Mesendoderm (in vitro differentiated cells): Measurements from ENCODE around the gene LRP2.

Experiments used
- DNase-seq: peaks from one replicate; pipeline ENCODE4 v3.0.0; 2013
- H2AK5ac ChIP-seq: 2 replicates; pipeline ENCODE4 v1.6.1; 2013; ENCODE audit warnings: low read length, inconsistent platforms
- H2BK120ac ChIP-seq: 2 replicates; pipeline ENCODE4 v1.6.1; 2013; ENCODE audit warnings: low read depth, mild to moderate bottlenecking, low read length, moderate library complexity, mixed read lengths
- H2BK15ac ChIP-seq: replicated peaks from 2 replicates; pipeline ENCODE4 v1.6.1; 2013; ENCODE audit warnings: low read depth, mild to moderate bottlenecking, moderate library complexity
- H2BK5ac ChIP-seq: 2 replicates; pipeline ENCODE4 v1.6.1; 2013; ENCODE audit warnings: low read length, inconsistent platforms
- H3K18ac ChIP-seq: 2 replicates; pipeline ENCODE4 v1.6.1; 2013; ENCODE audit warnings: mild to moderate bottlenecking, low read length, mixed read lengths
- H3K23ac ChIP-seq: one replicate; pipeline ENCODE4 v1.6.1; 2013; ENCODE audit warnings: low read length
- H3K27ac ChIP-seq: 2 replicates; pipeline ENCODE4 v1.5.1; 2013; ENCODE audit warnings: low read depth, mild to moderate bottlenecking, inconsistent platforms, low read length, moderate library complexity
- H3K27me3 ChIP-seq: 2 replicates; pipeline ENCODE4 v1.6.1; 2013; ENCODE audit warnings: low read length, control low read depth, mild to moderate bottlenecking, inconsistent platforms; ENCODE audit not compliant: insufficient read depth, poor library complexity
- H3K36me3 ChIP-seq: 2 replicates; pipeline ENCODE4 v1.6.1; 2013; ENCODE audit warnings: low read length, inconsistent platforms; ENCODE audit not compliant: control insufficient read depth, insufficient read depth
- H3K4ac ChIP-seq: one replicate; pipeline ENCODE4 v1.6.1; 2013; ENCODE audit warnings: low read depth, mild to moderate bottlenecking, low read length, moderate library complexity
- H3K4me1 ChIP-seq: 2 replicates; pipeline ENCODE4 v1.6.1; 2013; ENCODE audit warnings: low read depth, low read length, inconsistent platforms; ENCODE audit not compliant: control insufficient read depth
- H3K4me2 ChIP-seq: 2 replicates; pipeline ENCODE4 v1.6.1; 2013; ENCODE audit warnings: low read length
- H3K4me3 ChIP-seq: 2 replicates; pipeline ENCODE4 v1.5.1; 2013; ENCODE audit warnings: mild to moderate bottlenecking, low read length
- H3K56ac ChIP-seq: one replicate; pipeline ENCODE4 v1.6.1; 2013; ENCODE audit warnings: low read length
- H3K79me1 ChIP-seq: 2 replicates; pipeline ENCODE4 v1.6.1; 2013; ENCODE audit warnings: low read length, inconsistent platforms
- H3K79me2 ChIP-seq: 2 replicates; pipeline ENCODE4 v1.6.1; 2013; ENCODE audit warnings: mild to moderate bottlenecking, low read length; ENCODE audit not compliant: control insufficient read depth, insufficient read depth
- H3K9ac ChIP-seq: 2 replicates; pipeline ENCODE4 v1.6.1; 2013; ENCODE audit warnings: low read length, inconsistent platforms
- H4K5ac ChIP-seq: one replicate; pipeline ENCODE4 v1.6.1; 2013; ENCODE audit warnings: low read length
- H4K8ac ChIP-seq: one replicate; pipeline ENCODE4 v1.6.1; 2013; ENCODE audit warnings: low read depth, mild to moderate bottlenecking, control low read depth, low read length, moderate library complexity
- WGBS: extraction: QIAGEN DNeasy Blood & Tissue Kit; methylation state at CpG from one replicate; pipeline ENCODE4 v1.1.7; 2013; ENCODE audit warnings: low lambda C conversion rate, missing lambda C conversion rate; ENCODE audit not compliant: insufficient coverage; ENCODE audit errors: extremely low coverage; 5-methylcytosine and 5-hydroxymethylcytosine counted together

The LRP2 gene

DNA sequence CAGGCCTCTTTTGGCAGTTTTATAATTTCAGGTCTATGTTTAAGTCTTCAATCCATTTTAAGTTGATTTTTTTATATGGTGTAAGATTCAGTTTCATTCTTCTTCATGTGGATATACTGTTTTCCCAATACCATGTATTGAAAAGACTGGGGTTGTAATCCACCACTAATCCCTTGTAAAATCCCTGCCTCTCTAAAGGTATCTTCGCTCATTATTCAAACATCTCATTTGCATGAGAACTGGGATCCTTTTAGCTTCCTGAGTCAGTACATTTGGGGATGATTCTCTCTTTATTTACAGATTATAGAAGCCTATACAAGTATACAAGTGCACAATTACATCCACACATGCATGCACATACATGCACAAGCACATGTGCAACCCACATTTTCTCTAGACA, 267.7 kb downstream of the LRP2 start:
- Histone ChIP-seq H3K4ac (no peak overlapping the region), H4K8ac (no peak overlapping the region), H3K79me2 (no peaks in the 10 kb centered on the region), H3K9ac (no peak overlapping the region), H3K4me1 (no peaks in the 10 kb centered on the region), H3K79me1 (no peaks in the 10 kb centered on the region), H4K5ac (no peak overlapping the region), H3K23ac (no peak overlapping the region), H3K4me3 (no peak overlapping the region), H2BK120ac (no peak overlapping the region), H2AK5ac (no peak overlapping the region), H3K27me3 (no peaks in the 10 kb centered on the region), H3K36me3 (no peaks in the 10 kb centered on the region), H2BK15ac (no peak overlapping the region), H3K56ac (no peak overlapping the region), H3K27ac (no peak overlapping the region), H3K4me2 (no peak overlapping the region), H3K18ac (no peak overlapping the region), H2BK5ac (no peak overlapping the region)
- no peak for DNase-seq
- WGBS: no CpG with 5 or more reads among the region's 1 CpG

DNA sequence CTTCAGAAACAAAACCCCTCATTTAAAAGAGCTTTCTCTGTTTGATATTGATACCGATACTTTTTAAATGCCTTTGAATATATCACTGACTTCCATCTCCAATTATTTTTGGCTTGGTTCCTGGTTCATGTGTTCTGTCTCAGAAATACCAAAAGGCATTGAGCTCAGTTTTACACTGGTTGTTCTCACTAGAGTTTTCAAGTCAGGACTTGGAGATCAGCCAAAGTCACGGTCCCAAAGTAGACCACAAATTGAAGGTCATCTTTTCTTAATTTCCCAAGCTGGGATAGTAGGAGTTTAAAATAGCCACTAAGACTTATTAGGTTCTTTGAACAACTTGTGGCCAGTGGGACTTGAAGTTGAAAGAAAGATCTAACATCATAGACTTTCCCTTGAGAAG, 268.8 kb downstream of the LRP2 start:
- Histone ChIP-seq H3K4me3 (no peak overlapping the region), H3K4me1 (no peaks in the 10 kb centered on the region), H4K8ac (no peak overlapping the region), H3K56ac (no peak overlapping the region), H3K9ac (no peak overlapping the region), H2AK5ac (no peak overlapping the region), H3K27ac (no peak overlapping the region), H4K5ac (no peak overlapping the region), H3K36me3 (no peaks in the 10 kb centered on the region), H2BK120ac (no peak overlapping the region), H2BK5ac (no peak overlapping the region), H2BK15ac (no peak overlapping the region), H3K79me1 (no peaks in the 10 kb centered on the region), H3K79me2 (no peaks in the 10 kb centered on the region), H3K4me2 (no peak overlapping the region), H3K4ac (no peak overlapping the region), H3K23ac (no peak overlapping the region), H3K18ac (no peak overlapping the region), H3K27me3 (no peaks in the 10 kb centered on the region)
- WGBS: no CpG with 5 or more reads among the region's 2 CpGs
- no peak for DNase-seq

DNA sequence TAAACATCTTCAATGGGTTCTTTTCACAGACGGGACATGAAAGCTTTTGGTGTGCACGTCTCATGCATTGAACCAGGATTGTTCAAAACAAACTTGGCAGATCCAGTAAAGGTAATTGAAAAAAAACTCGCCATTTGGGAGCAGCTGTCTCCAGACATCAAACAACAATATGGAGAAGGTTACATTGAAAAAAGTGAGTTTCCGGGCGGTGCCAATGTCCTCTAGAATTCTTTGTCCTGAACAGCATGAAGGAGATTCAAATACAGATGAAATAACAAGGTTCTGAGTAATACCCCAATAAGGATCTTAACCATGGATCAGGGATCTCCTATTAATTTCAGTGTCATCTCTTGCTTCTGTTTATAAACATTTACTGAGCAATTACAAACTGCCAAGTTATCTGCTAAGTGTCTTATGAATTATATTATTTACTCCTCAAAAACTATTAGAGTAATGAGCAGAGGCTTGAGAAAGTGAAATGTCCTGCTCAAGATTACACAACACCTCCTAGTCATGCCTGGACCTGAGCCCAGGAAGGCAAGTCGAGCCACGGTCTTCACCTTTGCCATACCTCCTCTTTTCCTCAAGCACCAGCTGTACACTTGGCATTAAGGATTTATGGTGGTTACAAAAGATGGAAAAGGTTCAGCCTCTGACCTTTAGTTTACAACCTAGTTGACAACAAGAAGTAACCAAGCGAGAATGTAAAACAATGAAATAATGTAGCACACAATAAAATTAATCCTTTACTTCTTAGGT, 270.4 kb downstream of the LRP2 start:
- H3K79me2 ChIP-seq: no peaks in the 10 kb centered on the region
- no peak overlapping the region for H3K27ac ChIP-seq
- no peak overlapping the region for H2BK120ac ChIP-seq
- no peak overlapping the region for H2BK15ac ChIP-seq
- H3K56ac ChIP-seq: no peak overlapping the region
- H4K5ac ChIP-seq: no peak overlapping the region
- H3K18ac ChIP-seq: no peak overlapping the region
- no peaks in the 10 kb centered on the region for H3K27me3 ChIP-seq
- H3K9ac ChIP-seq: no peak overlapping the region
- no peak overlapping the region for H3K4me3 ChIP-seq
- H3K23ac ChIP-seq: no peak overlapping the region
- WGBS: no CpG with 5 or more reads among the region's 8 CpGs
- H4K8ac ChIP-seq: no peak overlapping the region
- H3K79me1 ChIP-seq: no peaks in the 10 kb centered on the region
- no peak for DNase-seq
- no peaks in the 10 kb centered on the region for H3K4me1 ChIP-seq
- H3K4me2 ChIP-seq: no peak overlapping the region
- H3K4ac ChIP-seq: no peak overlapping the region
- no peak overlapping the region for H2AK5ac ChIP-seq
- no peak overlapping the region for H2BK5ac ChIP-seq
- H3K36me3 ChIP-seq: no peaks in the 10 kb centered on the region

DNA sequence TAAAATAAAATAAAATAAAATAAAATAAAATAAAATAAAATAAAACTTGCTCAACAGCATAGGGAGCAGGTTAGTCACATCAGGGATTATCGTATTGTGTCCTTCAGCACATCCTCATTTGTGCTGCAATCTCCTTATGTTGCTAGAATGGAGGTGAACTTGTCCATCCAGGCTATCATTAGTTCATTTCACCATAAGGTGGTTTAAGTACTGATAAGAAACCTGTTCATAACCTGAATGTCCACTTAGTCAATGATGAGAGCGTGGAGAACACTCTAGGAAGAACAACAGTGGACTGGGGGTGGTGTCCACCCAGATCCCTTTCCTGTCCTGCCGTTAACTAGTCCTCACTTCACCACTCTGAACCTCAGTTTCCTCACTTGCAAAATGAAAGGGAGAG, 271.1 kb downstream of the LRP2 start:
- Histone ChIP-seq H2BK15ac (no peak overlapping the region), H3K4me1 (no peaks in the 10 kb centered on the region), H3K27me3 (no peaks in the 10 kb centered on the region), H3K23ac (no peak overlapping the region), H3K79me1 (no peaks in the 10 kb centered on the region), H2BK5ac (no peak overlapping the region), H3K9ac (no peak overlapping the region), H4K8ac (no peak overlapping the region), H3K4me2 (no peak overlapping the region), H3K18ac (no peak overlapping the region), H3K4ac (no peak overlapping the region), H2AK5ac (no peak overlapping the region), H3K4me3 (no peak overlapping the region), H3K27ac (no peak overlapping the region), H3K36me3 (no peaks in the 10 kb centered on the region), H3K56ac (no peak overlapping the region), H2BK120ac (no peak overlapping the region), H4K5ac (no peak overlapping the region), H3K79me2 (no peaks in the 10 kb centered on the region)
- DNase-seq: no peak
- no CpG with 5 or more reads among the region's 3 CpGs for WGBS

DNA sequence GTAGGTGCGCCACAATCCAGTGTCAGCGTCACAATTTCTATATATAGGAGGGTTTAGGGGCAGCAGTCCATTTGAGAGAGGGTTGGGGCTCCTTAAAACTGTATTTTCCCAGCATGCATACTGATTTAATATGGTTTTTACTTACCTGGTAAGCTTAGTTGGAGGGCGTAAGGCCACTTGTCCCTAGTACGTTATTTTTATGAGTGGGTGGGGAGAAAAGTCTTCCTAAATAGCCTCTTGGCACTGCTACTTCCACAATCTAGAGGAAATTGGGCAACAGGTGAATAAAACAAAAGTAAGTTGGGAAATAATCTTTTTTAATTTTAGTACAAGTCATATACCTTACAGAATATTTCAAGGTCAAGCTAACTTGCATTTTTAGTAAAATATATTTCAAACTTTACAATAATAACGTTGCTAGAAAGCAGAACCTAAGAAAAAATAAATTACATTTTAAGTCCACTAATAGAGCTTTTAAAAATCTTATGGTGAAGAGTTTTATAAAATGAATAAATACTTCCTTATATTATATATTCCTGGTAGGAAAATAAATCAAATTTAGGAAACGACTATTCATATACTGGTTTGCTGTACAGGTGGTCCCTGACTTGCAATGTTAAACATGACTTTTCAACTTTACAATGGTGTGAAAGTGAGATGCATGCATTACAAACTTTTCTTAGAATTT, 272.1 kb downstream of the LRP2 start:
- H3K27me3 ChIP-seq: no peaks in the 10 kb centered on the region

More for the DNA sequence above, 272.1 kb downstream of the LRP2 start:
- Histone ChIP-seq H3K4me1 (no peaks in the 10 kb centered on the region), H2AK5ac (no peak overlapping the region), H3K27ac (no peak overlapping the region), H3K9ac (no peak overlapping the region), H3K79me2 (no peaks in the 10 kb centered on the region), H2BK120ac (no peak overlapping the region), H3K18ac (no peak overlapping the region), H4K5ac (no peak overlapping the region), H3K4me3 (no peak overlapping the region), H3K4me2 (no peak overlapping the region), H3K79me1 (no peaks in the 10 kb centered on the region), H2BK15ac (no peak overlapping the region), H3K23ac (no peak overlapping the region), H2BK5ac (no peak overlapping the region), H3K56ac (no peak overlapping the region), H4K8ac (no peak overlapping the region), H3K36me3 (no peaks in the 10 kb centered on the region), H3K4ac (no peak overlapping the region)
- DNase-seq: no peak
- no CpG with 5 or more reads among the region's 6 CpGs for WGBS
